Measurements from ENCODE around the gene OR6C1.
"Not testable (repeated sequence)": the region's sequence is repeated elsewhere in the genome, so short reads cannot be mapped to it uniquely, and the experiment has no call there.

OR6C1 gene

GRCh38 chr12:55314043-55314442, at the start of gene OR6C1:
Gene OR6C1, plus strand, starts transcription at chr12:55314343. Its CDS starts 6,257 bp downstream, at chr12:55320600.
- no peak for DNase-seq

DNA sequence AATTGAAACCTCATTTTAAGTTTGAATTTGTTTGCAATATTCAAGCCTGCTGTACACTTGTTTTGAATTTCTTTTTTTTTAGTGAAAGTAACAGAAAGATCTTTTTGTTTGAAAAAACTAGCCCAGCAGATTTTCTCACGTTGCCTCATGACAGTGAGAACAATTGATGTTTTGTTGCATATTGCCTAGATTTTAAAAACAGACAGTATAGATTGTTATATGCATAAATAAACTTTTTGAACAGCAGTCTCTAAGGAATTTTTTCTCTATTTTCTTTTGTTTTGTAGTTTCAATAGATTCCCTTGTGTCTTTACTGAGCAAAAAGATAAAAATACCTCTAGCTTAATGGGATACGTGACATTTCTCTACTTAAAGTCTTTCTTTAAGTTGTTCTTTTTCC, 33.2 kb upstream of the OR6C1 start:
- DNase-seq, result no peak

GRCh38 chr12:55289999-55290398, 24.1 kb upstream of the OR6C1 start:
- no peak for DNase-seq

- no peak for DNase-seq
Observed at GRCh38 chr12:55296469-55296868, 17.7 kb upstream of the OR6C1 start, which contains the start of gene OR6C6. Gene OR6C6, minus strand, starts transcription at chr12:55296569. Its CDS starts 1,337 bp downstream, at chr12:55295232.

DNA sequence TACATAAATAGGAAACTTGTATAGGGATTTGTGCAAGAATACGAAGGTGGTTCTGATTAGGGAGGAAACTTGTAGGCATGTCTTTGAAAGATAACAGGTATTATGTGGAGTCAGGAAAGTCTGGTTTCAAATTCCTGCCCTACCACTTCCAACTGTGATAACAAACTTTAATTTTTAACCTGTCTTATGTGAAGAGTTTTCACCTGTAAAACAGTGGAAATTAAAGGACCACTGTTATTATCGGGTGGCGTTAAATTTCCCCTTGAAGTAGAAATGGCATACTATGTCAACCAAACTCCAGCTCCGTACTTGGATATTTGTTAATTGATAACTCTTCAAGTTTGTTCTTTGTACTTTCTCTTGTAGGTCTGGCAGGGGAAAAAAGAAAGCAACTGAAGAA, 6.1 kb downstream of the OR6C1 start:
- DNase-seq, result no peak

GRCh38 chr12:55325801-55326200, 11.7 kb downstream of the OR6C1 start:
- DNase-seq, result not testable (repeated sequence)

- no peak for DNase-seq
Observed at GRCh38 chr12:55330446-55330845, 16.3 kb downstream of the OR6C1 start, which contains the start of gene OR6C3. Gene OR6C3, plus strand, starts transcription at chr12:55330746. Its CDS starts 955 bp downstream, at chr12:55331701.

GRCh38 chr12:55336002-55336401, 21.9 kb downstream of the OR6C1 start:
- DNase-seq, result no peak

- DNase-seq, result not testable (repeated sequence)
Observed at GRCh38 chr12:55355338-55355737, 41.2 kb downstream of the OR6C1 start.

GRCh38 chr12:55362675-55363074, 48.5 kb downstream of the OR6C1 start, which contains the start of gene OR6C75:
Gene OR6C75, plus strand, starts transcription at chr12:55362975. Its CDS starts 2,136 bp downstream, at chr12:55365111.
- no peak for DNase-seq

- no peak for DNase-seq
Observed at GRCh38 chr12:55365086-55365485, 50.9 kb downstream of the OR6C1 start.

Measured in CD4-positive, alpha-beta T cell treated with Interleukin-4 for 1 hour (primary cell).